OCI-LY3 (cell line): Measurements from ENCODE around the gene CEP112.
"Not testable (repeated sequence)": the region's sequence is repeated elsewhere in the genome, so short reads cannot be mapped to it uniquely, and the experiment has no call there.

Experiments used
- CTCF ChIP-seq: fragments of 200-600, 300-600 bp; sonication (generic); IDR thresholded peaks from 2 replicates; pipeline ENCODE4 v1.5.1; 2014; ENCODE audit warnings: antibody characterized with exemption, low read length, low read depth
- EZH2phosphoT487 ChIP-seq: fragments of 200-600 bp; shearing (Covaris generic); IDR thresholded peaks from 2 replicates; pipeline ENCODE4 v1.6.1; 2018; ENCODE audit warnings: antibody characterized with exemption, mixed run types, low read depth

- not testable (repeated sequence) for TF ChIP-seq CTCF, EZH2phosphoT487
Measured at GRCh38 chr17:65808566-65808965, 383.4 kb downstream of the CEP112 start.
